ENCODE data around the gene CRIP2.

GRCh38 chr14:105464501-105464900 lies 10.1 kb upstream of the CRIP2 start:
- no peak for TF ChIP-seq EZH2 (IDR thresholded peaks at IDR 0.05; ENCODE audit: low read depth, unreplicated experiment)
- TF ChIP-seq CTCF (conservative IDR thresholded peaks at IDR 0.05; ENCODE audit: low read depth in 2 of 2) = no peak
- TF ChIP-seq ETS1 (IDR thresholded peaks at IDR 0.05) = no peak
- TF ChIP-seq STAT1 (IDR thresholded peaks at IDR 0.05; ENCODE audit: unreplicated experiment) = no peak
- TF ChIP-seq POLR2AphosphoS5 (IDR thresholded peaks at IDR 0.05; ENCODE audit: low read depth) = no peak
- no peak for TF ChIP-seq EZH2phosphoT487 (IDR thresholded peaks at IDR 0.05; ENCODE audit: unreplicated experiment)
- no peak for TF ChIP-seq NANOG (IDR thresholded peaks at IDR 0.05; ENCODE audit: borderline replicate concordance)
- no peak for TF ChIP-seq CREB1 (CRISPR knock-in tag; IDR thresholded peaks at IDR 0.05; ENCODE audit: low read depth)
- no peak for TF ChIP-seq REST (IDR thresholded peaks at IDR 0.05; ENCODE audit: unreplicated experiment)
- no peak for TF ChIP-seq ZNF114 (CRISPR knock-in tag; IDR thresholded peaks at IDR 0.05)
- no peak for TF ChIP-seq JUNB (IDR thresholded peaks at IDR 0.05; ENCODE audit: unreplicated experiment)

Data from GM23338 (cell line).